ENCODE measurements around the gene DCLRE1C.

- TF ChIP-seq NFE2L2 (conservative IDR thresholded peaks at IDR 0.05; ENCODE audit: low read length) (no peak), POLR2AphosphoS2 (conservative IDR thresholded peaks at IDR 0.05; ENCODE audit: low read length) (no peak), POLR2A (IDR thresholded peaks at IDR 0.05; ENCODE audit: low read length) (no peak), CTCF (IDR thresholded peaks at IDR 0.05) (no peak), CHD2 (IDR thresholded peaks at IDR 0.05; ENCODE audit: low read length, partially characterized antibody) (no peak), ZC3H11A (IDR thresholded peaks at IDR 0.05) (no peak), EP300 (IDR thresholded peaks at IDR 0.05) (no peak), CBX2 (IDR thresholded peaks at IDR 0.05; ENCODE audit: borderline replicate concordance, low read depth) (no peak), KDM1A (IDR thresholded peaks at IDR 0.05; ENCODE audit: low read depth) (no peak), MAX (IDR thresholded peaks at IDR 0.05) (no peak), ELK1 (IDR thresholded peaks at IDR 0.05; ENCODE audit: low read depth, low read length) (no peak), TP53 (CRISPR knock-in tag; IDR thresholded peaks at IDR 0.05) (no peak), CEBPB (IDR thresholded peaks at IDR 0.05) (no peak)
Measured at GRCh38 chr10:14924013-14924412, 29.9 kb downstream of the DCLRE1C start.

All from A549 (cell line).